GM19240 (cell line): ENCODE data around the gene RASSF9.

ENCODE experiments used
- DNase-seq: peaks from one replicate; pipeline ENCODE4 v3.0.0; 2011; ENCODE audit warnings: low spot score; ENCODE audit not compliant: insufficient read length

Gene RASSF9

DNA sequence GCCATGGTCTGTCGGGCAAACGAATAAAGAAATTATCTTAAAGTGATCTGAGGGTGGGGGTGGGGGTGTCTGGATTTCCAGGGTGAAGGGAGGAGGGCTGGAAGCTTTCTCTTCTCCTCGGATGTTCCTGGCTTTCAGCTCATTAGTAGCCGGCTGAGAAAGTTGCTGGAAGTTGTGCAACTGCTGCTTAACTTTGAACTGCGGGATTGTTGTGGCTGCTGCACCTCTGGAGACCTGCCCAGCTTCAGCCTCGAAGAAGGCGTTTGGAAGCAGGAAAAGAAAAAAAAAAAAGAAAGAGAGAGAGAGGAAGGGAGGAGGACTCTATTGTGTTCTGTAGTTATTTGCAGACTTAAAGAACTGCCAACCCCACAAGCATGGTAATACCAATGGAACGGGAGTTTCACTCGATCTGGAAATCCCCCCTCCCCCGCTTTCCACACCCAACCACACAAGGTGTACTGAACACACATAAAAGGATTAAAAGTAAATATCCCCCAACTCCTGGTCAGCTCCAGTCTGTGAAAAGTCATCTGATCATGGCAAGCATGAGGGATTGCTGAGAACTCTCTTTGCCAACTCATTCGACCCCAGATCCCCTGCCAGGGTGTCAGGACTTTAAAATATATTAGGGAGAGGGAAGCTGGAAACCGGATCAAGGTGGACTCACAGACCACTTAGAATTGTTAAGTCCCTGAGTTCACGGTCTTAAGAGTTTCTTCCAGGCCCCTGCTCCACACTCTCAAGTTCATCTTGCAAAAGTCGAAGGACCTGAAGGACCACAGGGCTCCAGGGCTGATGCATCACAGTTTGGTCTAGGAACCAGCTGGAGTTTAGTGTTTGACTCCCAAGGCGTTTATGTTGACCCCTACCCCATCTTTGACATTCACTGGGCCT is at the start of gene RASSF9:
Gene RASSF9, minus strand, starts transcription at position 213 of the 894 bp plus-strand sequence. Its CDS starts 208 bp downstream, at position 5.
- DNase-seq: no peak

DNA sequence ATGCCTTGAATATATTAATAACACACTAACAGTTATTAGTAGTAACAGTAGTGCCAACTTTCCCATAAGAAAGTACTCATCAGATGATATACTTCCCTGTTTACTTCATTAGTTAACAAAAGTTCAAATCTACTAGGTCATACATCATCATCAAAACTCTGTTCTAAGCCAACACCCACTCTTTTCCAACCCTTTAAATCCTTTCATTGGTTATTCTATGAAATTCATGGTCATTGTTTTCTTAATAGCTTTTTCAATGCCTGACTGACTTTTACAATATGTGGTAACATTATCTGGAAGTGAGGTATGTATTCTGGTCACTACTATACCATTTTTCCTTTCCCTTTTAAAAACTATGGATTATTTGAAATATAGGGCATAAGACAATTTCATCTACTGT is 47.6 kb upstream of the RASSF9 start:
- DNase-seq: no peak

- DNase-seq: no peak
These were observed 41.2 kb upstream of the RASSF9 start for GRCh38 chr12:85877459-85877858.

DNA sequence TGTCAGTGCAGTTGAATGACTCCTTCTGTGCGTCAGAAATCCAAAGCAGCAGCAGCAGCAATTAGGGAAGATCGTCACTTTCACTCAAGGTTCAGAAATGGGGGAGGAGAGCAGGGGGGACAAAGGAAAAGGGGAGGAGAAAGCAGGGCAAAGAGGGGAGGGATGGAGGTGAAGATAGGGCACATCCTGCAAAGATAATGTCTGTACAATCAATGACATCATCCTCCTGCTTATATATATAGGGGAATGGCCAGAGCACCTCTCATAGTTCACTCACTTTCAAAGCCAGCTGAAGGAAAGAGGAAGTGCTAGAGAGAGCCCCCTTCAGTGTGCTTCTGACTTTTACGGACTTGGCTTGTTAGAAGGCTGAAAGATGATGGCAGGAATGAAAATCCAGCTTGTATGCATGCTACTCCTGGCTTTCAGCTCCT is 37.8 kb upstream of the RASSF9 start, which contains the start of gene NTS:
Gene NTS, plus strand, starts transcription at position 265 of the 431 bp plus-strand sequence. Its CDS starts 109 bp downstream, at position 374.
- DNase-seq: no peak

GRCh38 chr12:85872497-85873091 is 36.4 kb upstream of the RASSF9 start:
- no peak for DNase-seq

DNA sequence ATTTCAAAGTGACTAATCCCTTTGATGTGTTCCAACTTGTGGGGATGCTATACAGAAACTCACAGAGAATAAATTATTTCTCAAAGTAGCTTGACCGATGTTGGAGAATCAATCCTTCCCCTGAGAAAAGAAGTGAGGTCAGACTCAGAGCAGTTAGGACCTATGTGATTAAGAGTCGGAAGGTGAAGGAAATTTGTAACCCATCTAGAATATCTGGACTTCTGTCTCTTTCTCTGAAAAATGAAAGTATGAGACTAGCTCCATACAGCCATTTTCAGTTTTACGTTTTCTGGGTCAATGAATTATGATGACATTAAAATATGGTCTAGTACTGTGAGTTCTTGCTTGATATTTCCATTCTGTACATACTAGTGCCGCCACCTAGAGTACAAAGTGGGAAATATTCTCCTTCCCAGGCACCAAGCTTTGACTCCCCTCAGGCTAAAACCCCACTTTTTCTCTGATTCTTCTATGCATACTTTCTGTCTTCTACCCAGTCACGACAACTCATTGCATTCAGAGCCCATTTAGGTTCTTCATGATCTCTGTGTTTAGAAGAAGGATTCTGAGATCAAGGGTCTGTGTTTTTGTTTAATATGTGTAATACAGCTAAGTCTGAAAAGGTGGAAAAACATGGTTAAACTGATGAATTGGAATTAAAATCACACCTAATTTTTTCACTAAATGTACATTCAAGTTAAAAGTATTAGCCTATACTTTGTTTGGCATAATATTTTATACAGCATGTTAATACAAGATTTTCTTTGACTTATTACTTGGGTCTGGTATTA is 31.0 kb upstream of the RASSF9 start:
- no peak for DNase-seq

DNA sequence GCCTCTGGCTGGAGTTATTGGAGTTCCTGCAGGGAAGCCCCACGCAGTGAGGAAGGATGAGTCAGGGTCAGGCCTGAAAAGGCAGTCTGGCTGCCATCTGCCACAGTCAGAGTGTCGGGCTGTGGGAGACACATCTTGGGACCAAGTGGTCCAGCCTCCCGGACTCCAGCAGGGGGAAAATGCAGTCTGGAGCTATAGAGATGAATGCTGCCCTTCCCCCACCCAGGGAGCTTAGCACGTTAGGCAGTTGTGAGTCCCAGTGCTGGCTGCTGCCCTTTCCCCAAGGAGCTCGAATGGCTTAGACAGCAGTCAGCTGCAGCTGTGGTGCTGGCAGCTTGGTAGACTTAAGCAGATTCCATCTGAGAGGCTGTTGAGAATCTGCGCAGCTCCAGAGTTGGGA is 29.7 kb upstream of the RASSF9 start:
- no peak for DNase-seq

DNA sequence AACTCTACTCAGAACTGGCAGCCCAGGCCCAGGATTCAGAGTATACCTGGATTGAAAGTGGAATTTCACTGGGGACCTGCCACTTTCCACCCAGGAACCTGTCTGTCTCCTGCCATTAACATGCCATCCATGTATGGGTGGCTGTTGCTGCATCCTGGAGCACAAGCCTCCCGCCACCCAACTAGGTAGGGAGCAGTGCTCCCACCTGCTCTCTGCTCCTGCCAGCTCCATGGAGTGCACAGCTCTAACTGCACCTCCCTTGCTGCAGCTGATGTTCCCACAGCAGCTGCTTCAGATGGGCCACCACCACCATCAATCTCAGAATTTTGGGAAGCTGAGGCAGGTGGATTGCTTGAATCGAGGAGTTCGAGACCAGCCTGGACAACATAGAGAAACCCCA is 20.8 kb upstream of the RASSF9 start:
- DNase-seq: no peak

DNA sequence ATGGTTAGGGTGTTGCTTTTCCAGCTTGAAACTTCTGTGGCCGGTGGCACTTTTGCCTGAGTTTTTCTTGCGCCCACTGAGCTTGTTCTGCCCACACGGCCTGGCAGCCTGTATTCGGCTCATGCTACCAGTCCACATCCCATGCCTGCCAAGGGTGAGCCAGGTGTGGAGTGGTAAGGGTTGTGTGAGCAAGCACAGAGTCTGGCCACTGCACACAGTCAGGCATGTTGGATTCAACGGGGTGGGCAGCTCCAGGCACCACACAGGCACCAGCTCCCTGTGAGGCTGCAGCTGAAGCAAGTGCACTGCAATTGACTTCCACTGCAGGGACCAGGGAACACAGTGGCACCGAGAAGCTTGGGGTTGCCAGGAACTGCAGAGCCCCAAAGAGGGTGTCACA is 19.1 kb upstream of the RASSF9 start:
- DNase-seq: no peak

DNA sequence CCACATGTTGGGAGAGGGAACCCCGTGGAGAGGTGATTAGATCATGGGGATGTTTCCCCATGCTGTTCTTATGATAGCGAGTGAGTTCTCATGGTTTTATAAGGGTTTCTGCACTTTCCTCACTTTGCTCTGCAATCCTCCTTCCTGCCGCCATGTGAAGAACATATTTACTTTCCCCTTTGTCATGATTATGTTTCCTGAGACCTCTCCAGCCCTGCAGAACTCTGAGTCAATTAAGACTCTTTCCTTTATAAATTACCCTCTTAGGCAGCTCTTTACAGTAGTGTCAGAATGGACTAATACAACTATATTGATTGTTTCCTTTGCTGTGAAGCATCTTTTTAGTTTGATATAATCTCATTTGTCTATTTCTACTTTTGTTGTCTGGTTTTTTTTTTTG is 13.1 kb upstream of the RASSF9 start:
- no peak for DNase-seq

DNA sequence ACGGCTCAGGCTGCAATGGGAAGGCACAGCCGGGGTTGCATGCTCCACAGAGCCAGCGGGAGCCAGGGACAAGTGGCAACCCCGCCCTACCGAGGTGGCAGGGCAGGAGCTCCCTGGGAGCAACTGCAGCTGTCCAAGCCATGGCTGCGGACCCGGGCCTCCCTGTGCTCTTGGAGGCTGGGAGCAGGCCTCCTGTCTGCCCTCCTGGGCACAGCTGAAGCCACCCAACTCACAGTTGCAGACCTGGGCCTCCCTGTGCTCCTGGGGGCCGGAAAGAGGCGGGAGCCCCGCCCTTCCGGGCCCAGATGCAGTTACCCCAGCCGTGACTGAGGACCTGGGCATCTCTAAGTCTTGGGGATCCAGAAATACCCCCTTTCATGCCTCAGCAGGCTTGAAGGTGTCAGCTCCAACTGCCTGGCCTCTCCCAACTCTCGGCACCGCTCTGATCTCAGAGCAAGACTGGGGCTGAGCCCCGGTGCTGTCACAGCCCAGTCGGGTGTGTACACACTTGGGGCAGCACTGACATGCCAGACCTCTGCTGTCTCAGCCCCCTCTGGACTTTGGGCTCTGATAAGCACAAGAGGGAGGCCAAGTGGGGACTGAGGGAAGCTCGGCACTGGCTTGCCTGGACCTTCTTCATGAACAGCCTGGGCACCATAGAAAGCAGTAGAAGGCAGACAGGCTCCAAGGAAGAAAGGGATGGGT is 7.5 kb upstream of the RASSF9 start:
- no peak for DNase-seq

DNA sequence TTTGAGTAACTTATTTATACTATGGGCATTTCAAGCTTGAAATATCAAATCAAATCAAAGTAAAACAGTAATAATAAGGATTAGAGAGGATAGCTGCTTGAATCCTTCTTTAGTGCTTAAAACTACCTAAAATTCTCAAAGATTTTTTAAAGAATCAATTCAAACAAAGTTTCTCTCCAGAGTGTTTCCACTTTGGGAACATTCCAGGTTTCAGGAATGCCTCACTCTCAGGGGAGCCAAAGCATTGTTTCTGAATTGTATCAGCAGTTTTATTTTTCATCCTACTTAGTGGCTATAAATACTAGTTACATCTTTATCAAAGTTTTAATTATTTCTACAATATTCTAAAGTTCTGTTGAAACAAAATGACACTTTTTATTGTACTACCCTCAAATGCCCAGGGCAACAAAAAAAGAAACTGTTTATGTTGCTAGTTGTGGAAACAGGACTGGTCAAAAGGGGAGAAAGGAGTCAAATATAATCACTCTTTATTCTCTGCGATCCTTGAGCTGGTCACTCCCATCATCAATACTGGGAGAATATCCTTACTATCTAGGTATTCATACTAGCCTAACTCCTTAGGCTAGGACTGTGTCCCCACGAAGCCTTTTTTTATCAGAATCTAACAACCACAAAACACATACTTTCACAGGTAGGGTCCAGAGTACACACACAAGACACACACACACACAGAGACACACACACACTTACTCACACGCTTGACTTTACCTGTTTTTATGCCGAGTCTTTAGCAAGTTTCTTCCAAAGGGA is 598 bp downstream of the RASSF9 start:
- DNase-seq: no peak

GRCh38 chr12:85834378-85834777 is 1.8 kb downstream of the RASSF9 start:
- no peak for DNase-seq

DNA sequence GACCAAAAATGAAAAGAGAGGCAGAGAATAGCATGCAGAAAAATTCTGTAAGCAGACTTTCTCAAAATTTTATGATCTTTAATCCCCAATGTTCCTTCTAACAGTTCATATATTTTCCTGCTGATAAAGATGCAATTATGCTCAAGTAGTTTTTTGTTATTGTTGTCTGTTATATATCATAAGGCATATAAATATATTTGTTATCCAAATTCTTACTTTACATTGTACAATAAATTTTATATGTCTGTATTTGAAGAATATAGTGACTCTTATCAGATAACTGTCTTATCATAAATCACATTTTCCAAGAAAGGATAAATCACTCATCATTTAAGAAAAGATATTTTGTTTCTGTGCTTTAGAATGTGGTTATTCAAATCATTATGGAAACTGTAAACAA is 2.6 kb downstream of the RASSF9 start:
- no peak for DNase-seq

GRCh38 chr12:85831327-85831990 is 4.8 kb downstream of the RASSF9 start:
- DNase-seq: no peak

GRCh38 chr12:85829391-85829790 is 6.8 kb downstream of the RASSF9 start:
- DNase-seq: no peak

- no peak for DNase-seq
These were observed 7.6 kb downstream of the RASSF9 start for GRCh38 chr12:85828576-85828975.

DNA sequence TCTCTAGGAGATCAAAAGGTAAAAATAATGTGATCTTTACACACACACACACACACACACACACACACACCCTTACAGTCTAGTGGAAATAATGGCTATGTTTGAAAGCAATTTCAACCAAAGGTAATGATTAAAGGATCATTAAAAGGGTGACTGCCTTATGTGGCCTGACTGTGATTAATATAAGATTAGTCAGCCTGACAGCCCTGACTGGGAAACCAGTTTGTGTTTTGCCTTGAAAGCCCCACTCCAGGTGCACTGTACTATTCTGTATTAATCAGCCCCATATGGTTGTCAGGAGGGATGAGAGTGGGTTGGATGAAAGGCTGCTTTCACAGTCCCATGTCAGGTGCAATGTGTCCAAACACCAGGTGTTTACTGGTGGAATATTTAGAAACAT is 10.5 kb downstream of the RASSF9 start:
- DNase-seq: no peak

DNA sequence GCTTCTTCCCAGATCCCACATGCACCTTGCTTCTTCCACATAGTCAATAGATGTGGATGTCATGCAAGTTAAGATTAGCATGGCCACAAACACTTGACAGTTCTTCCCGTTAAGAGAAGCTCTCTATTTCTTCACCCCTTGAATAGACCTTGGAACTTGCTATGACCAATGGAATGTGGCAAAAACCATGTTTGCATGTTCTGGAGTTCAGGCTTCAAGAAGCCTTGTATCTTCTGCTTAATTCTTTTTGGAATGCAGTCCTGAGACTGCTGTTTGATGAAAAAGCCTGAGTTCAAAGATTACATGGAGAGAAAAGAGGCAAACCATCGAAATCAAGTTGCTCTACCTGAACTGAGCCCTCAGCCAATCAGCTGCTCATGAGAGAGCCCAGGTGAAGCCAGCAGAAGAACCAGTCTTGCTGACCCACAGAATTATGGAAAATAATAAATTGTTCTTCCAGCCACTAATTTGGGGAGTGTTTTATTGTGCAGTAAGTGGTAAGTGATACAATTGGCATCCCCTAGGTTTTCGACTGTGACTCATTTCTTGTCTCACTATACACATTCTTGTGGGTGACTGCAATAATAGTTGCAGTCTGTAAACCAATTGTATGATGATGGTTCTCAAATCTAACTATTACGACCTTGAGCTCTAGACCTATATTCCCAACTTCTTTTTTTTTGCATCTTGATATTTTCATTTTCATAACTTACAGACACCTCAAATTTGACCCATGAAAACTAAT is 12.6 kb downstream of the RASSF9 start:
- no peak for DNase-seq
